ENCODE results near the gene USP17L24. TPM values are rescaled to one million over a fixed set of nuclear protein-coding genes. Genes with fewer than 3 reads are reported as not detected.
"Not testable (repeated sequence)": the region's sequence is repeated elsewhere in the genome, so short reads cannot be mapped to it uniquely, and the experiment has no call there.

USP17L24 gene
- not detected for total RNA-seq

GRCh38 chr4:9324865-9325264 lies at the start of gene USP17L24:
Gene USP17L24 (plus strand): TSS chr4:9325165. CDS start chr4:9325165, 0 bp downstream.
- not testable (repeated sequence) for H3K9me3 ChIP-seq, H3K36me3 ChIP-seq

GRCh38 chr4:9324191-9324590 lies 774 bp upstream of the USP17L24 start:
- H3K4me3 ChIP-seq; DNase-seq (ENCODE audit: low spot score); H3K4me1 ChIP-seq; H3K27ac ChIP-seq; H3K36me3 ChIP-seq; H3K9me3 ChIP-seq; H3K27me3 ChIP-seq: not testable (repeated sequence)

More at GRCh38 chr4:9324865-9325264, at the start of gene USP17L24:
- H3K4me3 ChIP-seq; DNase-seq (ENCODE audit: low spot score); H3K27me3 ChIP-seq; H3K4me1 ChIP-seq; H3K27ac ChIP-seq: not testable (repeated sequence)

- not testable (repeated sequence) for H3K4me1 ChIP-seq; H3K9me3 ChIP-seq; H3K4me3 ChIP-seq; H3K27me3 ChIP-seq; H3K27ac ChIP-seq; H3K36me3 ChIP-seq; DNase-seq (ENCODE audit: low spot score)
Measured at GRCh38 chr4:9329611-9330010, 4.6 kb downstream of the USP17L24 start, which contains the start of gene USP17L25. Gene USP17L25 (plus strand): TSS chr4:9329911. CDS start chr4:9329911, 0 bp downstream.

- DNase-seq (ENCODE audit: low spot score); H3K27me3 ChIP-seq; H3K4me3 ChIP-seq: not testable (repeated sequence)
Measured at GRCh38 chr4:9334358-9334757, 9.4 kb downstream of the USP17L24 start, which contains the start of gene USP17L26. Gene USP17L26 (plus strand): TSS chr4:9334658. CDS start chr4:9334658, 0 bp downstream.

GRCh38 chr4:9339103-9339502 lies 14.1 kb downstream of the USP17L24 start, which contains the start of gene USP17L5:
Gene USP17L5 (plus strand): TSS chr4:9339403. CDS start chr4:9339403, 0 bp downstream.
- not testable (repeated sequence) for H3K9me3 ChIP-seq; H3K27ac ChIP-seq; H3K36me3 ChIP-seq; H3K4me1 ChIP-seq; DNase-seq (ENCODE audit: low spot score); H3K27me3 ChIP-seq; H3K4me3 ChIP-seq

More at GRCh38 chr4:9334358-9334757, 9.4 kb downstream of the USP17L24 start, which contains the start of gene USP17L26:
- not testable (repeated sequence) for H3K9me3 ChIP-seq, H3K4me1 ChIP-seq, H3K36me3 ChIP-seq, H3K27ac ChIP-seq

- H3K4me1 ChIP-seq; H3K27ac ChIP-seq; H3K27me3 ChIP-seq; H3K9me3 ChIP-seq; DNase-seq (ENCODE audit: low spot score); H3K36me3 ChIP-seq; H3K4me3 ChIP-seq: not testable (repeated sequence)
Measured at GRCh38 chr4:9343848-9344247, 18.9 kb downstream of the USP17L24 start, which contains the start of gene USP17L27. Gene USP17L27 (plus strand): TSS chr4:9344148. CDS start chr4:9344148, 0 bp downstream.

- not testable (repeated sequence) for H3K36me3 ChIP-seq
Measured at GRCh38 chr4:9348593-9348992, 23.6 kb downstream of the USP17L24 start, which contains the start of gene USP17L28. Gene USP17L28 (plus strand): TSS chr4:9348893. CDS start chr4:9348893, 0 bp downstream.

GRCh38 chr4:9350866-9351265 lies 25.9 kb downstream of the USP17L24 start:
- DNase-seq (ENCODE audit: low spot score), result not testable (repeated sequence)

More at GRCh38 chr4:9348593-9348992, 23.6 kb downstream of the USP17L24 start, which contains the start of gene USP17L28:
- not testable (repeated sequence) for H3K4me3 ChIP-seq; H3K4me1 ChIP-seq; DNase-seq (ENCODE audit: low spot score); H3K27ac ChIP-seq; H3K9me3 ChIP-seq; H3K27me3 ChIP-seq

GRCh38 chr4:9353338-9353737 lies 28.4 kb downstream of the USP17L24 start, which contains the start of gene USP17L29:
Gene USP17L29 (plus strand): TSS chr4:9353638. CDS start chr4:9353638, 0 bp downstream.
- H3K9me3 ChIP-seq; H3K27me3 ChIP-seq; H3K27ac ChIP-seq; H3K4me1 ChIP-seq; DNase-seq (ENCODE audit: low spot score); H3K36me3 ChIP-seq; H3K4me3 ChIP-seq: not testable (repeated sequence)

More at GRCh38 chr4:9350866-9351265, 25.9 kb downstream of the USP17L24 start:
- H3K4me3 ChIP-seq, H3K27ac ChIP-seq, H3K36me3 ChIP-seq, H3K27me3 ChIP-seq, H3K9me3 ChIP-seq, H3K4me1 ChIP-seq: not testable (repeated sequence)

GRCh38 chr4:9362829-9363228 lies 37.9 kb downstream of the USP17L24 start, which contains the start of gene USP17L30:
Gene USP17L30 (plus strand): TSS chr4:9363129. CDS start chr4:9363129, 0 bp downstream.
- not testable (repeated sequence) for H3K36me3 ChIP-seq; DNase-seq (ENCODE audit: low spot score); H3K27ac ChIP-seq; H3K27me3 ChIP-seq; H3K4me3 ChIP-seq; H3K4me1 ChIP-seq; H3K9me3 ChIP-seq

Other genes with a start within 250 kb of the USP17L24 start
- not detected for gene FAM90A26, start 154.8 kb upstream of the USP17L24 start, total RNA-seq
- not detected for gene USP17L10, start 114.5 kb upstream of the USP17L24 start, total RNA-seq
- gene USP17L11, start 109.8 kb upstream of the USP17L24 start, total RNA-seq, result not detected
- gene USP17L12, start 105.0 kb upstream of the USP17L24 start, total RNA-seq, result not detected
- not detected for gene USP17L13, start 100.3 kb upstream of the USP17L24 start, total RNA-seq
- not detected for gene USP17L15, start 90.8 kb upstream of the USP17L24 start, total RNA-seq
- not detected for gene USP17L17, start 81.3 kb upstream of the USP17L24 start, total RNA-seq
- not detected for gene USP17L18, start 76.5 kb upstream of the USP17L24 start, total RNA-seq
- not detected for gene USP17L19, start 71.8 kb upstream of the USP17L24 start, total RNA-seq
- not detected for gene USP17L20, start 67.0 kb upstream of the USP17L24 start, total RNA-seq
- not detected for gene USP17L21, start 62.3 kb upstream of the USP17L24 start, total RNA-seq
- not detected for gene USP17L22, start 57.5 kb upstream of the USP17L24 start, total RNA-seq
- not detected for gene USP17L25, start 4.7 kb downstream of the USP17L24 start, total RNA-seq
- not detected for gene USP17L26, start 9.5 kb downstream of the USP17L24 start, total RNA-seq
- gene USP17L5, start 14.2 kb downstream of the USP17L24 start, total RNA-seq, result not detected
- not detected for gene USP17L27, start 19.0 kb downstream of the USP17L24 start, total RNA-seq
- gene USP17L28, start 23.7 kb downstream of the USP17L24 start, total RNA-seq, result not detected
- gene USP17L29, start 28.5 kb downstream of the USP17L24 start, total RNA-seq, result not detected
- gene USP17L30, start 38.0 kb downstream of the USP17L24 start, total RNA-seq, result not detected
- gene DEFB131A, start 119.2 kb downstream of the USP17L24 start, total RNA-seq, result not detected